Activated CD4-positive, alpha-beta T cell treated with anti-CD3 and anti-CD28 coated beads for 1 hour (primary cell): ENCODE results near the gene BMP3.
A peak's percentile ranks its signal among the peaks of the same experiment; 100 is the strongest.

Experiments
- DNase-seq: peaks from one replicate; pipeline ENCODE4 v3.0.0-alpha.2; 2020

BMP3 gene

GRCh38 chr4:81042578-81043365, 12.3 kb downstream of the BMP3 start:
- no peak for DNase-seq

GRCh38 chr4:81049330-81049729, 18.8 kb downstream of the BMP3 start:
- DNase-seq = no peak

- DNase-seq = no peak
Observed at GRCh38 chr4:81049907-81050306, 19.4 kb downstream of the BMP3 start.

- peak; percentile 17 for DNase-seq
Observed at GRCh38 chr4:81052119-81053068, 21.9 kb downstream of the BMP3 start.

GRCh38 chr4:81058621-81059020, 28.1 kb downstream of the BMP3 start:
- DNase-seq = no peak

- DNase-seq = no peak
Observed at GRCh38 chr4:81060587-81061343, 30.3 kb downstream of the BMP3 start.

GRCh38 chr4:81061344-81061730, 30.8 kb downstream of the BMP3 start:
- DNase-seq = no peak

GRCh38 chr4:81062001-81062400, 31.5 kb downstream of the BMP3 start:
- DNase-seq = no peak

GRCh38 chr4:81065446-81065845, 34.9 kb downstream of the BMP3 start:
- no peak for DNase-seq

- peak; percentile 16 for DNase-seq
Observed at GRCh38 chr4:81069706-81070331, 39.3 kb downstream of the BMP3 start.

- no peak for DNase-seq
Observed at GRCh38 chr4:81071013-81071412, 40.5 kb downstream of the BMP3 start.

GRCh38 chr4:81081156-81081555, 50.6 kb downstream of the BMP3 start:
- DNase-seq = no peak

GRCh38 chr4:81084029-81084428, 53.5 kb downstream of the BMP3 start:
- DNase-seq = no peak

- no peak for DNase-seq
Observed at GRCh38 chr4:81084634-81085033, 54.1 kb downstream of the BMP3 start.

GRCh38 chr4:81085291-81085690, 54.8 kb downstream of the BMP3 start:
- DNase-seq = no peak

GRCh38 chr4:81085979-81086378, 55.5 kb downstream of the BMP3 start:
- no peak for DNase-seq

GRCh38 chr4:81093720-81094401, 63.4 kb downstream of the BMP3 start:
- no peak for DNase-seq

- DNase-seq = no peak
Observed at GRCh38 chr4:81095389-81095788, 64.9 kb downstream of the BMP3 start.

GRCh38 chr4:81096566-81096965, 66.1 kb downstream of the BMP3 start:
- no peak for DNase-seq

- DNase-seq = no peak
Observed at GRCh38 chr4:81102107-81102506, 71.6 kb downstream of the BMP3 start.

- no peak for DNase-seq
Observed at GRCh38 chr4:81106150-81106549, 75.6 kb downstream of the BMP3 start.
